Immature natural killer cell (primary cell): ENCODE data around the gene LPCAT2. TPM values are rescaled to one million over a fixed set of nuclear protein-coding genes. Genes with fewer than 3 reads are reported as not detected.

Experiments used
- DNase-seq, 3 donors: peaks; one replicate each; pipeline ENCODE4 v3.0.0; 2022; ENCODE audit warnings: mixed read lengths in 1 of 3
- H3K27ac Mint-ChIP-seq, 6 donors: one replicate each; pipeline ENCODE4 v1.8.0; 2020; ENCODE audit warnings: mixed read lengths in 6 of 6, mild to moderate bottlenecking in 5 of 6, inconsistent platforms in 4 of 6, moderate library complexity in 3 of 6
- H3K27me3 Mint-ChIP-seq, 3 donors: one replicate each; pipeline ENCODE4 v1.8.0; 2020 to 2021; ENCODE audit warnings: low read depth in 3 of 3, mild to moderate bottlenecking in 3 of 3, mixed read lengths in 3 of 3, moderate library complexity in 3 of 3, inconsistent platforms in 1 of 3
- H3K36me3 Mint-ChIP-seq, 3 donors: one replicate each; pipeline ENCODE4 v1.8.0; 2020; ENCODE audit warnings: mixed read lengths in 3 of 3, inconsistent platforms in 2 of 3, mild to moderate bottlenecking in 2 of 3
- H3K4me1 Mint-ChIP-seq, 2 donors: one replicate each; pipeline ENCODE4 v1.8.0; 2020; ENCODE audit warnings: inconsistent platforms in 2 of 2, mild to moderate bottlenecking in 2 of 2, mixed read lengths in 2 of 2, moderate library complexity in 1 of 2
- H3K4me3 Mint-ChIP-seq, 5 donors: one replicate each; pipeline ENCODE4 v1.8.0; 2020; ENCODE audit warnings: mild to moderate bottlenecking in 5 of 5, mixed read lengths in 5 of 5, inconsistent platforms in 3 of 5, moderate library complexity in 3 of 5
- H3K9me3 Mint-ChIP-seq, 6 donors: one replicate each; pipeline ENCODE4 v1.8.0; 2020; ENCODE audit warnings: mild to moderate bottlenecking in 6 of 6, mixed read lengths in 6 of 6, inconsistent platforms in 4 of 6, moderate library complexity in 3 of 6
- polyA plus RNA-seq, 3 donors: library from polyadenylated mRNA; unstranded; fragments of 300-500 nt; fragmentation: Illumina TruSeq; gene quantifications; one replicate each; pipeline ENCODE4 v1.2.3, GENCODE V29; 2021

The LPCAT2 gene
- polyA plus RNA-seq, 3 donors from 2014 or later = 0.72 to 3.3 (median 2.6) TPM

GRCh38 chr16:55503726-55504550 lies 4.9 kb upstream of the LPCAT2 start:
- Mint-ChIP-seq H3K4me1 (peaks cover 3 to 4% of the 10 kb centered on the region in 2 donors), H3K27me3 (peaks cover 6 to 21% (median 10%) of the 10 kb centered on the region in 3 donors)

GRCh38 chr16:55505333-55506015 lies 3.4 kb upstream of the LPCAT2 start:
- no peak overlapping the region for H3K27ac Mint-ChIP-seq
- H3K27me3 Mint-ChIP-seq = peaks cover 10 to 29% (median 15%) of the 10 kb centered on the region in 3 donors
- H3K4me3 Mint-ChIP-seq = no peak overlapping the region
- peaks cover 0 to 6% (median 6%) of the 10 kb centered on the region in 3 donors for H3K36me3 Mint-ChIP-seq
- peaks cover 0 to 7% (median 0%) of the 10 kb centered on the region in 6 donors for H3K9me3 Mint-ChIP-seq
- peaks cover 10 to 11% of the 10 kb centered on the region in 2 donors for H3K4me1 Mint-ChIP-seq
- DNase-seq = no peak

More at GRCh38 chr16:55503726-55504550, 4.9 kb upstream of the LPCAT2 start:
- DNase-seq = no peak
- no peak overlapping the region for H3K4me3 Mint-ChIP-seq
- peaks cover 0 to 4% (median 0%) of the 10 kb centered on the region in 6 donors for H3K9me3 Mint-ChIP-seq
- H3K36me3 Mint-ChIP-seq = no peaks in the 10 kb centered on the region
- no peak overlapping the region for H3K27ac Mint-ChIP-seq

- H3K27me3 Mint-ChIP-seq = peaks cover 10 to 31% (median 18%) of the 10 kb centered on the region in 3 donors
- H3K27ac Mint-ChIP-seq = no peak overlapping the region
- H3K9me3 Mint-ChIP-seq = peaks cover 0 to 7% (median 0%) of the 10 kb centered on the region in 6 donors
- H3K4me3 Mint-ChIP-seq = no peak overlapping the region
- peaks cover 0 to 6% (median 6%) of the 10 kb centered on the region in 3 donors for H3K36me3 Mint-ChIP-seq
- peaks cover 10 to 11% of the 10 kb centered on the region in 2 donors for H3K4me1 Mint-ChIP-seq
- no peak for DNase-seq
These were observed 2.8 kb upstream of the LPCAT2 start for GRCh38 chr16:55506083-55506482.

GRCh38 chr16:55506708-55507107 lies 2.2 kb upstream of the LPCAT2 start:
- peaks cover 10 to 29% (median 18%) of the 10 kb centered on the region in 3 donors for H3K27me3 Mint-ChIP-seq
- no peak overlapping the region for H3K4me3 Mint-ChIP-seq
- peaks cover 0 to 6% (median 6%) of the 10 kb centered on the region in 3 donors for H3K36me3 Mint-ChIP-seq
- no peak for DNase-seq
- peaks cover 0 to 7% (median 0%) of the 10 kb centered on the region in 6 donors for H3K9me3 Mint-ChIP-seq
- no peak overlapping the region for H3K27ac Mint-ChIP-seq
- H3K4me1 Mint-ChIP-seq = peaks cover 10 to 11% of the 10 kb centered on the region in 2 donors

GRCh38 chr16:55508271-55508921 lies 476 bp upstream of the LPCAT2 start:
- peaks cover 10 to 32% (median 18%) of the 10 kb centered on the region in 3 donors for H3K27me3 Mint-ChIP-seq
- peaks cover 0 to 6% (median 6%) of the 10 kb centered on the region in 3 donors for H3K36me3 Mint-ChIP-seq
- peaks cover 10 to 11% of the 10 kb centered on the region in 2 donors for H3K4me1 Mint-ChIP-seq
- no peak overlapping the region for H3K27ac Mint-ChIP-seq
- peaks cover 0 to 15% (median 7%) of the 10 kb centered on the region in 6 donors for H3K9me3 Mint-ChIP-seq
- no peak for DNase-seq
- H3K4me3 Mint-ChIP-seq = peak overlapping the region in 4 of 5 donors; percentile 20 to 73 (median 40)

- H3K4me3 Mint-ChIP-seq = peak overlapping the region in 2 of 5 donors; percentile 58 to 71
- H3K4me1 Mint-ChIP-seq = peaks cover 10 to 11% of the 10 kb centered on the region in 2 donors
- H3K27me3 Mint-ChIP-seq = peaks cover 10 to 34% (median 22%) of the 10 kb centered on the region in 3 donors
- no peak overlapping the region for H3K27ac Mint-ChIP-seq
- H3K36me3 Mint-ChIP-seq = peaks cover 0 to 6% (median 6%) of the 10 kb centered on the region in 3 donors
- H3K9me3 Mint-ChIP-seq = peaks cover 0 to 15% (median 7%) of the 10 kb centered on the region in 6 donors
- DNase-seq = no peak
These were observed 1.4 kb downstream of the LPCAT2 start for GRCh38 chr16:55510185-55510805.

GRCh38 chr16:55512941-55513340 lies 4.1 kb downstream of the LPCAT2 start:
- H3K4me1 Mint-ChIP-seq = peaks cover 10 to 11% of the 10 kb centered on the region in 2 donors
- H3K27ac Mint-ChIP-seq = no peak overlapping the region
- peaks cover 0 to 15% (median 6%) of the 10 kb centered on the region in 6 donors for H3K9me3 Mint-ChIP-seq
- H3K4me3 Mint-ChIP-seq = no peak overlapping the region
- peaks cover 6 to 21% (median 17%) of the 10 kb centered on the region in 3 donors for H3K27me3 Mint-ChIP-seq
- H3K36me3 Mint-ChIP-seq = peaks cover 0 to 6% (median 6%) of the 10 kb centered on the region in 3 donors
- no peak for DNase-seq

- Mint-ChIP-seq H3K9me3 (peaks cover 0 to 15% (median 6%) of the 10 kb centered on the region in 6 donors), H3K27ac (no peak overlapping the region), H3K27me3 (peaks cover 6 to 19% (median 13%) of the 10 kb centered on the region in 3 donors), H3K4me1 (peaks cover 8 to 9% of the 10 kb centered on the region in 2 donors), H3K4me3 (no peak overlapping the region), H3K36me3 (peaks cover 0 to 6% (median 6%) of the 10 kb centered on the region in 3 donors)
- DNase-seq = no peak
These were observed 4.7 kb downstream of the LPCAT2 start for GRCh38 chr16:55513616-55514015.

GRCh38 chr16:55515111-55515510 lies 6.2 kb downstream of the LPCAT2 start:
- Mint-ChIP-seq H3K27me3 (peaks cover 0 to 16% (median 10%) of the 10 kb centered on the region in 3 donors), H3K36me3 (no peaks in the 10 kb centered on the region), H3K4me1 (no peaks in the 10 kb centered on the region), H3K27ac (no peak overlapping the region), H3K4me3 (no peak overlapping the region), H3K9me3 (peaks cover 0 to 15% (median 6%) of the 10 kb centered on the region in 6 donors)
- DNase-seq = no peak

- DNase-seq = no peak
- Mint-ChIP-seq H3K27me3 (peaks cover 0 to 8% (median 6%) of the 10 kb centered on the region in 3 donors), H3K9me3 (peaks cover 0 to 11% (median 3%) of the 10 kb centered on the region in 6 donors), H3K27ac (no peak overlapping the region), H3K36me3 (no peaks in the 10 kb centered on the region), H3K4me3 (no peak overlapping the region), H3K4me1 (no peaks in the 10 kb centered on the region)
These were observed 12.9 kb downstream of the LPCAT2 start for GRCh38 chr16:55521792-55522191.

- Mint-ChIP-seq H3K36me3 (no peaks in the 10 kb centered on the region), H3K27ac (no peak overlapping the region), H3K4me1 (no peaks in the 10 kb centered on the region), H3K9me3 (peaks cover 0 to 10% (median 2%) of the 10 kb centered on the region in 6 donors), H3K27me3 (peaks cover 0 to 3% (median 2%) of the 10 kb centered on the region in 3 donors), H3K4me3 (no peak overlapping the region)
- DNase-seq = no peak
These were observed 17.6 kb downstream of the LPCAT2 start for GRCh38 chr16:55526441-55526840.

GRCh38 chr16:55527885-55528284 lies 19.0 kb downstream of the LPCAT2 start:
- Mint-ChIP-seq H3K27me3 (peaks cover 0 to 5% (median 2%) of the 10 kb centered on the region in 3 donors), H3K9me3 (no peaks in the 10 kb centered on the region), H3K4me1 (no peaks in the 10 kb centered on the region), H3K27ac (no peak overlapping the region), H3K4me3 (no peak overlapping the region), H3K36me3 (no peaks in the 10 kb centered on the region)
- DNase-seq = no peak

- no peak for DNase-seq
- Mint-ChIP-seq H3K4me1 (no peaks in the 10 kb centered on the region), H3K36me3 (no peaks in the 10 kb centered on the region), H3K4me3 (no peak overlapping the region), H3K27me3 (peaks cover 0 to 5% (median 2%) of the 10 kb centered on the region in 3 donors), H3K9me3 (no peaks in the 10 kb centered on the region), H3K27ac (no peak overlapping the region)
These were observed 20.1 kb downstream of the LPCAT2 start for GRCh38 chr16:55529018-55529417.
